ENCODE results near the gene POU5F2.

POU5F2 gene

GRCh38 chr5:93741136-93741811, at the start of gene POU5F2:
Gene POU5F2, minus strand, starts transcription at chr5:93741600. Its CDS starts 37 bp downstream, at chr5:93741563.
- DNase-seq, result no peak

- DNase-seq, result no peak
Observed at GRCh38 chr5:93790401-93790800, 49.0 kb upstream of the POU5F2 start.

DNA sequence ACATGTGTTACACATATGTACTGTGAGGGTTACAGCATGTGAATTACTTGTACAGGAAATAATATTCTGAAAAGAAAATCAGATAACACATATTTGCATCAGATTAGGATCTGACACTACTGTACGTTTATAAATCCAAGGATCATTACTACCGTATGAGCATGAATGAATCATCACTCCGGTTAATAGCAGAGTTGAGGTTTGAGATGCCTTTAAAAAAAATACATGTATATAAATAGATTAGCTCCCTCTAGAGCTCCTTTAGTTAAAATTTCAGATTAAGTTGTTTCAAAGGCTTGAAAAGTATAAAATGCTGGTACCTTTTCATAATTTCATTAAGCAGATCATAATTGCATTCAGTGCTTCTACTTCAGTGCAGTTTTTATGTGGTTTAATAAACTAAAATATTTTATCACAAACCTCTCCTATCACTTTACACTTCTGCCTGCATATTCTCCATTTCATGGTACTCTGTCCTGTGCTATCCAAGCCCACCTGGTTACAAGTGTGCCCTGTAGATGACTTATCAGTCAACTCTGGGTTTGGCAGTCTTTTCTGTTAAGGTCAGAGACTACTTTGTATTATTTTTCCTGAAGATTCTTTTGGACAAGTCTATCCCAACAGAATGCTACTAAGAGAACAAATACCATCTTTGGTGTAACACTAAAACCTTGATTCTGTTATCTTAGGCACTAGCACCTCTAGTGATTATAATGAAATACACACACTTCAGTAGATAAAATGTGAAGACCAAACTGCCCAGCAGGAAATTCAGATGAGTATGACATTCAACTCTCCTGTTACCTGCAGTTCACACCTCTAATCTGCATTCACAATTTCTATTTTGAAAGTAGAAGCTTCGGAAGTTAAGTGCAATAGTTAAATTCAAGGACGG, 48.0 kb upstream of the POU5F2 start:
- no peak for DNase-seq

DNA sequence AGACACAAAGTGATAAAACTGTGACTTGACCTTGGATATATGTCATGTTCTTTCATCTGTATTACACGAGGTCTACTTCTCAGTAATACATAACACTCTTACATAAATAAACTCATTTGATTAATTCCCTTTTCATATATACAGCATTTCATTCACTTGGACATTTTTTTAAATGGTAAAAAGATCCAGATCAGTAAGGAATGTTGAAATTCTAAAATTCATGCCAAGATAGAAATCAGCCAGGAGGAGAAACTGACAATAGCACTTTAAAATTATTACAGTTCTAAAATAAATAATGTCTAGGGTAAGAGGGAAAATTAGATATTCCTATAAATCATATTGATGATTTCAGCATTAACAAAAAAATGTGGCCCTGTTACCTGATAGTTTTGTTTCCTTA, 46.2 kb upstream of the POU5F2 start:
- no peak for DNase-seq

DNA sequence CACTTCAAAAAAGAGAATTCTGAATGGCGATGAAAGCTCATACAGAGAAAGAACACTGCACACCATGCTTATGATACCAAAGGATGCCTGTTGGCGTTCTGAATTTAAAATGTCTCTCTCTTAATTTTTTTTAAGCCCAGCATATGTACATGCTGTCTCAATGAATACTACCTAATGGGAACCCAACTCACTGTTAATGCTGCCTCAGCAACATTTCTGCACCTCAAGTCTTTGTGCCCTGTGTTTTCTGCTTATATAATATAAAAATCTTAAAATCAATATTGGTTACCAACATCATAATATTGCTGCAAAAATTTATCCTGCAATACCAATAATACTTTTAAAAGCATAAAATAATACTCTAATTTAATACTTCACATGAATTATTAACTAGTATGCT, 44.1 kb upstream of the POU5F2 start:
- DNase-seq, result no peak

DNA sequence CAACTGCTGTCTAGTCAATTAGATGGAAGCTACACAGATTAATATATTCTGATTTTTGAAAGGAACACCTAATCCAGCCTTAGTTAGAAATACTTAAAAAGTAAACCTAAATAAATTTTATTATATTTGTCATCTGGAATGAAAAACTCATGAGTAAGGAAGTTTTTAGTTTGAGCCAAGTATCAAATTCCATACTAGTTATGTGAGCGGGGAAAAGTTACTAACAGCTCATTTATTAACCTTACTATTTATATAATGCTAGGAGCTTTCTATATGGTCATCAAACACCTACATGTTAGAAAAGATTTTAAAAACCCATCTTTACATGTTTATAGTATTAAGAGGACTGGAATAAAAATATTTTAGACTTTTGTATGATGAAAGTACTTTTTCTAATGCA, 41.6 kb upstream of the POU5F2 start:
- DNase-seq, result no peak

DNA sequence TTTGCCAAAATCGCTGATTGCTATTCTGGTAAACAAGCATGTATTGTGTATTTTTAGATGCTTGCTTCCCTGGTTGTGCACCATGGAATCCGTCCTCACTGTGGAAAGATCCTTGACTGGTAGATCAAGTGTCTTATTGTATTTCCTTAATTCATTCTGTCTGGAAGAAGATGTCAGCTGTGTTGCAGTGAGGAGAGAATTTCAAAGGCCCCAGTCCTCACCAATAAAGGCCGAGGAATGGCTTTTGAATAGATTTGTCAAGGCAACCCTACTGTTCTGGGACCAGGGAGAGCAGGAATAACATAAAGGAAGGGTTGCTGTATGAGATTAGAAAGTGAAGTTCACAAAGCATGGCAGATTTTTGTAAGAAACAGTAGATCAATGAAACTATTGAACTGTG, 36.2 kb upstream of the POU5F2 start:
- no peak for DNase-seq

GRCh38 chr5:93756372-93756771, 15.0 kb upstream of the POU5F2 start:
- no peak for DNase-seq

- no peak for DNase-seq
Observed at GRCh38 chr5:93755716-93756115, 14.3 kb upstream of the POU5F2 start.

DNA sequence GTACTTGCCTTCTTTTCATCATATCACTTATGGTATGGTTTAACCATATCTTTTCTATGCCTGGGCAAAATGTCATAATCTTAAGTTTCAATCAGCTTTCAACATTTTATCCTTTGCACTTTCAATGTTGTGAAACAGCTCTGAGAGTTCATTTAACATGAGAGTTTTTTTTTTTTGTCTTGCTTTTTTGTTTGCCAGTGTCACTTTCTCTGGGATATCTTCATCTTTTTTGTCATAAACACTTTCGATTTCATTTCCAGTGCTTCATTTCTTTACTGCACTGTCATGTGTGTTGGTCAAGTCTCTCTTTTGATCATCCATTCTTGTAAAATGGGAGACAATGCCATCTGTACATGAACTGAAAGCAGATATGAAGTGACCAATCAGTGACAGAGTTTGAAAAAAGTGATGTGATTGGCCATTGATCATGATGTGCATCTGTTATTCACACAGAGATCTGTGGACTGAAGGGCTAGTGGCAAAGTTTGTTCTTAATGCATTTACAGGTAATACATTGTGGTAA, 7.5 kb upstream of the POU5F2 start:
- no peak for DNase-seq

GRCh38 chr5:93746406-93747056, 5.1 kb upstream of the POU5F2 start:
- no peak for DNase-seq

DNA sequence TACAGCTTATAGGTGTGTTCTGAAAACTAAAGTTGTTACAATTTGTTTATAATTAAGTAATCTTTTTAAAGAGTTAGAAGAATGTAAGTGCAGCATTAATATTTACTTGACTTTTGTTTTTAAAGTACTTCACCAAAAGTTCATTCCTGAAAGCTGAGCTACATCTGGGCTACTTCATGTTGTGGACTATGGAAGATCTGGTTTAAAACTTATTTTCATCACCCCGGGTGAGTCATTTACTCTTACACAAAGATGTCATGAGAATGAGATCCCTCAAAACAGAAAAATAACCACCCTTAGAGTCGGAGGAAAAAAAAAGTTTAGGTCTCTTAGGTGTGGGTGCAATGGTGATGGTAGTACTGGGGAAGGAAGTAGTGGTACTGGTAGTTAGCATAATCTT, 5.1 kb downstream of the POU5F2 start:
- DNase-seq, result no peak

DNA sequence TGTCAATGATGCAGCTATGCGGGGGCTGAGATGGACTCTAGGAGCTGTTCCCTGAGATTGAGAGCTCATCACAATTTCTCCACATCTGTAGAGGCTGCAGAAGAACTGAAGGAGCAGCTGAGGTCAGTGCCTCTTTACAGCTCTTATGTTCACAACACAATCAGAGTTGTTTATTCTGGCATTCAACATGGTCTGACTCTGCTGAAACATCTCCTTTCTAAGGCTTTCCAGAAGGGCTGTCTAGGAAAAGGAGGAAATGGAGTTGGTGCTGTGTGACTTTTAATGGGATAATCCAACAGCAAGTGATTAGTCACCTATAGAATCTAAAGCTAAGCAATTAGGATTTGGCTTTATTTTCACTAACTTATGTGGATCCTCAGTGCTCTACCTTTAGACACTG, 6.0 kb downstream of the POU5F2 start:
- DNase-seq, result no peak

DNA sequence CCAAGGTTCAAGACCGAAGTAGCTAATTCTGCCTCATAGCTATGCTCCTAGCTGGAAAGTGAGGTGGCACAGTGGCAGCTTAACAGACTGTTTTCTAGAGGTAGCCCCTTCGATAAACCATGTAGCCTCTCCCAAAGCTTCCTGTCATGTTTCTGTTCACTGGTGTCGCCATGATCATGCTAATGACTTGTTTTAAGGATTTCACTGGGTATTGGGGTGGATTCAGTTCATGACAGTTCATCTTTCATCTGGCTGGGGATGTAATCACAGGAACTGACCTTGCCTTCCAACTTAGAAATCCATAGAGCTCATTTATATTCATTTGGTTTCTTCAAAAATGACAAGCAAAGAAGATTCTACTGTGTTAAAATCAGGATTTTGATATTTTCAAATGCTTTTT, 9.4 kb downstream of the POU5F2 start:
- no peak for DNase-seq

- no peak for DNase-seq
Observed at GRCh38 chr5:93726595-93726994, 14.8 kb downstream of the POU5F2 start.

GRCh38 chr5:93724791-93725190, 16.6 kb downstream of the POU5F2 start:
- no peak for DNase-seq

DNA sequence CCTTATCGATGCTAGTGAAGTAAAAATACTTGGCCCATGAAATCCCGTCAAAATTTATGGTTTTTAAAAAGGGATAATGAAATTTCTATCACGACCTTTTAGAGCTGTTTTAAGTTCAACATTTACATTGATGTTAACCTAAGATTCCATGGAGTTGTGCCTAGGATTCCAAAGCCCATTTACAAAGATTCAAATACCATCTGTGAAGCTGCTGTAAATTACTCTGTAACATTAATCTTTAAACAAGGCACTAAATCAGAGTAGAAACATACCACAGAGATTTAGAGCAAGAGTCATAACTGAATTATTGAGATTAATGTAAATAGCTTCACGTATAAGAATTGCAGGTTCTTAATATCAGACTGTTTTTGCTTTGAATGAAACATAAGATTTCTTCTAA, 17.7 kb downstream of the POU5F2 start:
- no peak for DNase-seq

DNA sequence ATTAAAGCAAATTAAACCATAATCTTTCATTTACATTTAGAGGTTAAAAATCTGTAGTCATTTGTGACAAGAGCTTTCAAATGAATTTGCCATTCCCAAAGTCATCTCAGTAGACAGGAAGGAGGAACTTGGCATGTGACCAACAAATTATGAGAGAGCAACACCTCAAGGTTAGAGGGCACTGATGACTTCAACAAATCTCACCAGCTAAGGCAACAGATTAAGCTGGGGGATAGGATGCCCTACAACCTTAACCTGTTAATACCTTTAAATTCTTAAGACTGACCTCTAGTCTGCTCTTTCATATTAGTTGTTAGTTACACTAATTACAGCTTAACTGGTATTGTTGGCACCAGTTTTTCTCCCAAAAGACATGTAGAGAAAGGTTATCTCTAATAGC, 18.4 kb downstream of the POU5F2 start:
- no peak for DNase-seq

DNA sequence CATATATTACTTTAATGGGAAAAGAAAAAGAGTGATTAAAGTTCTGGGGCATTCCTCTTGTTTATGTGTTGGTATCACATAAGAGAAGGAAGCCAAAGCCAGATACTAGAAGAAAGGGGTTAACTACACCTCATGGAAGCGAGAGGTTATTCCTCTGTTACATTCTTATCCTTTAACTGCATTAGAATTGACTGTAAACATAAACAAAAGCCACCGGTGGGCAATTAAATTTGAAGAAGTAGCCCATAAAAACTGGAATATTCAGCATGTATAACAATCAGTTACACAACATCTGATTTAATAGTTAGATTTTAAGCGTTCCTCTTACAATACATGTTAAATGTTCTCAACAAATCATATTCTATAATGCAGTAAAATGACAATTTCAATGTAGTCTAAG, 18.8 kb downstream of the POU5F2 start:
- DNase-seq, result no peak

- DNase-seq, result no peak
Observed at GRCh38 chr5:93721511-93721910, 19.9 kb downstream of the POU5F2 start.

DNA sequence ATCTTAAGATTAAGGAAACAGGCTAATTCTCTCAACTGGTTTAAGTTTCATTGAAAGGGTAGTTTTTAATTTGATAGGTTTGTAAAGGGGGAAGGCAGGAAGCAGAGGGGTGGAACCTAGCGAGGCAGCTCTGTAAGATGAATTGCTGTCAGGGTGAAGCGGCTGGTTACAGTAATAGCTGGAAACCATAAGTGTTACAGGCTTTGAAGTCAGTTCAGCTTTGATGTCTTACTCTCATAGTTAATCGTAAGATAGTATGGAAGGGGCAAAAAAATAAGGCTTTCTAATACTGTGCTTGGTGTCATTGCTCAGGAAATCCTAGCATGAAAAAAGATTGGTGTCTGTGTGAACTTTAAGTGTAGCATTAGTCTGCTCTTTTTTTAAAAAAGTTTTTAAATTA, 20.3 kb downstream of the POU5F2 start:
- no peak for DNase-seq

- DNase-seq, result no peak
Observed at GRCh38 chr5:93717162-93717561, 24.2 kb downstream of the POU5F2 start.

DNA sequence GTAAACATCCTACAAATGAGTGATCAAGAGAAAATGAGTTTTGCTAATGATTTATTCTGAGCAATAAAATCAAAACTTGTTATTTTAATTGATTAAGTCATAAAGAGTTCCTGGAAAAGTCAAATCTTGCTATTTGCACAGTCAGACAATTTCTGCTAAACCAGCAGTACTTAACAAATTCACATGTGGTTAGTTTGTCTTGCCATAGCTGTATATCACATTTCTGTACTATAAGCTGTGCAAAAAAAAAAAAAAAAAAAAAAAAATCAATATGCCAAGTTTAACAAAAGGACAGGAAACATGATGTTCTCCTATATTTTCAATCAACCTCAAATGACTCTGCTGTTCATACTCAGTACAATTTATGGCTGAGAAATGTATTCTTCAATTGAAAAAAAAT, 24.9 kb downstream of the POU5F2 start:
- no peak for DNase-seq

DNA sequence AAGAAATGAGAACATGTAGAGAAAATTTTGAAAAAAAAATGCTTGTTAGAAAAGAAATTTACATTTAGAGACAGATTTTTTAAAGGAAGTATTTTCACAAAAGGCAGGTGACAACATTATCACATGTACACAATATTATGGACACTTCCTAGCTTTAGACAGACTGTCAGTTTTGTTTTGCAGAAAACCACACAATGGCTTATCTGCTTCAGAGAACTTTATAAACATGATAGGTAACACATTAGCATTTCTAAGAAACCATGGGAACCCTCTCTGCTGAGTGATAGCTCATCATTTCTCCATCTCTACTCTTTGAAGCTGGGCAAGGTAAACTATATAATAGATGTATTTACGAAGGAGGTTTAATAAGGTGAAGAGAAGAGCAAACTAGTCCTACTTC, 25.6 kb downstream of the POU5F2 start:
- DNase-seq, result no peak
